CD4-positive, alpha-beta T cell treated with Interleukin-4 for 4 hours (primary cell): ENCODE measurements around the gene ERBB4.
"Not testable (repeated sequence)": the region's sequence is repeated elsewhere in the genome, so short reads cannot be mapped to it uniquely, and the experiment has no call there.

Source experiments
- DNase-seq: peaks from one replicate; pipeline ENCODE4 v3.0.0-alpha.2; 2020

ERBB4 gene

GRCh38 chr2:212526059-212526458 lies 12.5 kb downstream of the ERBB4 start:
- DNase-seq, result no peak

- DNase-seq, result no peak
These were observed 14.8 kb downstream of the ERBB4 start for GRCh38 chr2:212523756-212524155.

- DNase-seq, result no peak
These were observed 18.3 kb downstream of the ERBB4 start for GRCh38 chr2:212520340-212520739.

GRCh38 chr2:212517693-212518092 lies 20.9 kb downstream of the ERBB4 start:
- DNase-seq, result no peak

GRCh38 chr2:212505586-212505985 lies 33.0 kb downstream of the ERBB4 start:
- no peak for DNase-seq

- no peak for DNase-seq
These were observed 43.6 kb downstream of the ERBB4 start for GRCh38 chr2:212495046-212495445.

GRCh38 chr2:212494418-212495020 lies 44.1 kb downstream of the ERBB4 start:
- no peak for DNase-seq

GRCh38 chr2:212489719-212490346 lies 48.8 kb downstream of the ERBB4 start:
- DNase-seq, result no peak

GRCh38 chr2:212488611-212489010 lies 50.0 kb downstream of the ERBB4 start:
- no peak for DNase-seq

GRCh38 chr2:212484563-212485080 lies 54.0 kb downstream of the ERBB4 start:
- DNase-seq, result no peak

GRCh38 chr2:212480447-212480846 lies 58.2 kb downstream of the ERBB4 start:
- DNase-seq, result no peak

- DNase-seq, result no peak
These were observed 61.0 kb downstream of the ERBB4 start for GRCh38 chr2:212477571-212477970.

- no peak for DNase-seq
These were observed 65.4 kb downstream of the ERBB4 start for GRCh38 chr2:212473211-212473610.

- not testable (repeated sequence) for DNase-seq
These were observed 71.1 kb downstream of the ERBB4 start for GRCh38 chr2:212467551-212467950.

GRCh38 chr2:212465456-212465855 lies 73.1 kb downstream of the ERBB4 start:
- no peak for DNase-seq

- not testable (repeated sequence) for DNase-seq
These were observed 76.9 kb downstream of the ERBB4 start for GRCh38 chr2:212461708-212462107.

- DNase-seq, result no peak
These were observed 84.5 kb downstream of the ERBB4 start for GRCh38 chr2:212454149-212454548.

GRCh38 chr2:212451786-212452231 lies 86.8 kb downstream of the ERBB4 start:
- no peak for DNase-seq

GRCh38 chr2:212448698-212449097 lies 89.9 kb downstream of the ERBB4 start:
- DNase-seq, result no peak

- DNase-seq, result no peak
These were observed 96.8 kb downstream of the ERBB4 start for GRCh38 chr2:212441821-212442220.

GRCh38 chr2:212441141-212441540 lies 97.5 kb downstream of the ERBB4 start:
- DNase-seq, result no peak

GRCh38 chr2:212428681-212429478 lies 109.7 kb downstream of the ERBB4 start:
- no peak for DNase-seq

- no peak for DNase-seq
These were observed 111.0 kb downstream of the ERBB4 start for GRCh38 chr2:212427638-212428037.
